GM21390 (cell line): ENCODE data around the gene PFKP.

Experiments
- ATAC-seq: cut with Tn5 transposase; IDR thresholded peaks from one replicate; pipeline ENCODE4 v1.9.1; 2021; ENCODE audit not compliant: unreplicated experiment

The PFKP gene

GRCh38 chr10:3111621-3112163 is 44.3 kb downstream of the PFKP start:
- ATAC-seq = no peak

DNA sequence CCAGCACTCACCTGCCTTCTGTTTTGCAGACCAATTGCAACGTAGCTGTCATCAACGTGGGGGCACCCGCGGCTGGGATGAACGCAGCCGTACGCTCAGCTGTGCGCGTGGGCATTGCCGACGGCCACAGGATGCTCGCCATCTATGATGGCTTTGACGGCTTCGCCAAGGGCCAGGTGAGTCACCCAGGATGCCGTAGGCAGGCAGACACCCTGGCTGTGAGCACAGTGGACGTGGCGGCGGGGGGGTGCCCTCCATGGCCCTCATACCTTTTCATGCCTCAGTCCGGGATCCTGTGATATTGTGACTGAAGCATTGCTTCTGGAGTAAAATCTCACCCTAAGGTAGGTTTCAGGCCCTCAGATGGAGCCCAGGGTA is 46.0 kb downstream of the PFKP start:
- no peak for ATAC-seq

- no peak for ATAC-seq
Observed at GRCh38 chr10:3115685-3116084, 48.3 kb downstream of the PFKP start.

GRCh38 chr10:3116508-3117100 is 49.3 kb downstream of the PFKP start:
- no peak for ATAC-seq

DNA sequence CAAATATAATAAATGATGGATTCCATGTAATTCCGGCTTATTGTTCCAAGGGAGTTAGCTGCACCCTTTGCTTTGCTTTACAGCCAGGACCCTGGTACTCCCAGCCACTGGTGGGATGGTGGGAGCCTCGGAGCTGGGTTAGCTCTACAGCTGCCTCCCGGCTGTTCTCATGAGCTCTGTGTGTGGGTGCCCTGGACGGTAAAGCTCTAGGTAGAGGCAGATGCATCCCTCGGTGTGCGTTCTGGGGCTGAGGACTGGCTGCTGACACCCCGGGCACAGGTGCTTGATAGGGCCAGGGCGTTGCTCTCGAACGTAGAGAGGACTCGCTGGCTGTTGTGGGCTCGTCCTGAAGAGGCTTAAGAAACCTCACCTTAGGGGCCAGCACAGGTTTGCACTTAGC is 50.1 kb downstream of the PFKP start:
- no peak for ATAC-seq

GRCh38 chr10:3118641-3119091 is 51.3 kb downstream of the PFKP start:
- no peak for ATAC-seq

DNA sequence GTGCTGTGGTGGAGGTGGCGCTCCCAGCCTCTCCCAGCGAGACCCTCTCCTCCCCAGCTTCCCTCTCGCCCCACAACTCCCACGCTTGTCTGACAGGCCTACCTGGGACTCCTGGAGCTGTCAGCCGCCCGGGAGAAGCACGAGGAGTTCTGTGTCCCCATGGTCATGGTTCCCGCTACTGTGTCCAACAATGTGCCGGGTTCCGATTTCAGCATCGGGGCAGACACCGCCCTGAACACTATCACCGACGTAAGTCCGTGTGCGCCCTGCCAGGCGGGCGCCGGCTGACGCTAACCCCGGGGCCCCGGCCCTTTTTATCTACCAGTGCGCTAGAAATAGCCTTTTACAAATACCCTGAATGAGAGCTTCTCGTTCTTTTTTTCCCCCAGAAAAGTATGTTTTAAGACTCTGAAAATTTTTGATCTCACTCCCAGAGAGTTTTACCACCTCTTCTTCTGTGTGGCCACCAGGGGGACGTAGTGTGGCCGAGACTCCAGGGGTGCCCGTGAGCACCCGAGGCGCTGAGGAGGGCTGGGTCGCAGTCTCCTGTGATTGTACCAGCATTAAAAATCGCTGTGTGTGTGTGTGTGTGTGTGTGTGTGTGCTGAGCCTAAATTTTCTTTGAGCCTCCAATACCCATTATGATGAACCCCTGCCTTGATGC is 52.6 kb downstream of the PFKP start:
- no peak for ATAC-seq

- ATAC-seq = no peak
Observed at GRCh38 chr10:3122034-3122433, 54.7 kb downstream of the PFKP start.

DNA sequence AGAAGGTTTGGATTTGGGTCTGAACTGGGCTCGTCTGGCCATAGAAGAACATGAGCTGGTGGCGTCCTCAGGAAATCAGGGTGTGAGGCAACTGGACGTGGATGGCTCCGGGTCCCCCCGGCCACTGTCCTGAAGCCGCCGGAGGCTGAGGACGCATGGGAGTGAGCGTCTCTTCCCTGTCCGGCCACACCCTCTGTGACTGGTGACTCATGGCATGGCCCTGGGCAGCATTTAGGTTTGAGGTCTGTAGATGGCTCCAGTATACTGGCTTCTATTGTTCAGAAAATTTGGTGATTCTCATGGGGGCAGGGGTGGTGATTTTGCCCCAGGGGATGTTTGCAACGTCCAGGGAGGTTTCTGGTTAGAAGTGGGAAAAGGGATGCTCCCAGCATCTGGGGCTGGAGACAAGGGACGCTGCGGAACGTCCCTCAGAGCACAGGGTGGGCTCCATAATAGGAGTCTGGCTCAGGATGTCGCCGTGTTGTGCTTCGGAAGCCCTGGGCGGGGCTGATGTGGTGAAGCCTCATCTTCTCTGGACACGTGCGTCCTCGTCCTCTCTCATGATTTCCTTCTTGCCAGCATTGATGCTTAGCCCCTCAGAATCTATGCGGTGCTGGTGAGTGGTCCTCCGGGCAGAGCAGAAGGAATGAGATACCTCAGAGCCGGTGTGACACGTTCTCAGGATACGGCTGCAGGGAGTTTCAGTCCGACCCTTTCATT is 55.3 kb downstream of the PFKP start:
- no peak for ATAC-seq

- ATAC-seq = no peak
Observed at GRCh38 chr10:3123571-3124411, 56.4 kb downstream of the PFKP start.

DNA sequence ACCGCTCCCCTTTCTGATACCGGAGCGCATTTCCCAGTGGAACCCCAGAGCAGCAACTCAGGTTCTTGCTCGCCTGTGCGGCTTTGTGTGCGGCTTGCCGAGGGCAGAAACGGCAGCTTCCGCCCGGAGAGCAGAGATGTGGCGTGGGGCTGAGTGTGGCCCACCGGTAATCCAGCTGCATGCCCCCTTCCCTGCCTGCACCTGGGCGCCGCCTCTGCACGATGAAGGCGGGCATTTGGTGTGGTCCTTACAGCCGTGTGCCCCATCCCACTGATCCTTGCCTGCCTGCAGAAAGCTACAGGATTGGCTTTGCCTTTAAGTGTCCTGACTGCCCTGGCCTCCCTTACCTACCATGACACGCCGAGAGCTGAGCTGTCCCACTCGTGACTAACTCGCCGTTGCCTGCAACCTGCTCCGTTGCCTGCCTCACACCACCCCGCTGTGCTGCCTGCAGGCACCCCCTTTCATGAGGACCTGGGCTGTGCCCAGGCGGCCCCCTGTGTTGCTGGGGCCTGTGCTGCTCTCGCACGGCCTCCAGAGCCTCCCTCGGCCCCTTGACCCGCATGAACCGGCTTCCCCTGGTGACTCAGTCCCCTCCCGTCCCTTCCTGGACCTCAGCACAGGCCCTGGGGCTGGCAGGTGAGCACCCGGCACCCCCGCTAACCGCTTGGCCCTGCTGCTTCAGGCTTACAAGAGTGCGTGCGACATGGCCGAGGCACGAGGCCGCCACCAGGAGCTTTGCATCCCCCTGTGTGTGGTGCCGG is 57.2 kb downstream of the PFKP start:
- ATAC-seq = no peak

GRCh38 chr10:3125527-3126170 is 58.3 kb downstream of the PFKP start:
- ATAC-seq = no peak

- no peak for ATAC-seq
Observed at GRCh38 chr10:3126249-3126648, 58.9 kb downstream of the PFKP start.

DNA sequence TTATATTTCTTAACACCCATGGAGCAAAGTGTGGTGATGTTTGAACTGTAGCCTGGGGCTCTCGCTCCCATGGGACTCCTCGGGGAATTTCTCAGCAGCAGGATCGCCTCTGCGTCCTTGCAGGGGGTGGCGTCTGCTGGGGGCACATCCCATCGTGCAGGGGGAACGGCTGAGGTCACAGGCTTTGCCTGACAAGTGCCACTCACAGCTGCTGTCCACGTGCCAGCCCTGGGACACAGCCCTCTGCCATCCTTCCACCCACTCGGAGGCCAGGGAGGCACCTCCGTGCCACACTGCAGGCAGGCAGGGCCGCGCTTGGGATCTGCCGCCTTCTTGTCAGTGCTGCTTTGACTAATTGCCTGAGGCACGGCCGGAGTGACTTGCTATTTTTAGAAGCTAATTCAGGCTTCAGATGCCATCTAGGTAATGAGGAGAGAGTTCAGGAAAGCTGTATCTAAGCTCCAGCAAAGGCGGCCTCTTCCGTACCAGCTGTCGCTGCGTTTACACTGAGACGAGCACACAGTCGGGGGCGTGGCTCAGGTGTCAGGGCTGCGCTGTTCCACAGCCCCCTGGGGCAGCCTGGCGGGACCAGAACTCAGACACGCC is 59.5 kb downstream of the PFKP start:
- ATAC-seq = no peak

DNA sequence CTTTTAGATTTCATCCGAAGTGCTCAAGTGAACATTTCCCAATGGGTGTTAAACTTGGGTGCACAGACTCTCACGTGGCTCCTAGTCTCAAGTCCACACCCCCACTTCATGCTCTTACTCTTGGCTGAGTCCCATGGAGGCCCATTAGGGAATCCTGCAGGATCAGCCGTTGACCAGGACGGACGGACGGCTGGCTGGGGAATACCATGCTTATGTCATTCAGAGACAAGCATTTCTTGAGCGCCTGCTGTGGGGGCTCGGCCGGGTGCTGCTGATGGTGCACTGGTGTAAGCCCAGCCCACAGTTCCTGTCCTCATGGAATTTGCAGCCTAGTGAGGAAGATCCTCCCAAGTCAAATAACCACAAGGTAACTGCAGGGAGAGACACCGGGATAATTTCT is 60.6 kb downstream of the PFKP start:
- ATAC-seq = no peak

- ATAC-seq = no peak
Observed at GRCh38 chr10:3128379-3129130, 61.2 kb downstream of the PFKP start.

GRCh38 chr10:3129581-3130340 is 62.4 kb downstream of the PFKP start:
- no peak for ATAC-seq

DNA sequence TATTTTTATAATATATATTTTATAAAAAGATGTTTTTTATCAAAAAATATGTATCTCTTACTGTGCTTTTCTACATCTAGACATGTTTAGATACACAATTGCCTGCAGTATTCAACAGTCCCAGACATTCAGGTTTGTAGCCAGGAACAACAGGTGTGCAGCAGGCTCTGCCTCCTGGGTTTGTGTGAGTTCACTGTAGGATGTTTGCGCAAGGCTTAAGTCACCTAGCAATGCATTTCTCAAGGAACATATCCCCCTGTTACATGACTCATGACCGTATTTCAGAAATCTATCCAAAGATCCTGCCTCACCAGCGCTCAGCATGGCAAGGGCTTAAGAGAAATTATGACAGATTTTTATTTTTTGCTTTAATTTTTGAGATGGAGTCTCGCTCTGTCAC is 63.8 kb downstream of the PFKP start:
- no peak for ATAC-seq
